Lower leg skin (tissue), 3 donors: ENCODE data around the gene KLHL14.

ENCODE experiments used
- CTCF ChIP-seq, 3 donors: fragments of 450-650 bp; IDR thresholded peaks; one replicate each; pipeline ENCODE4 v1.5.1; 2016; ENCODE audit warnings: antibody characterized with exemption in 3 of 3, mild to moderate bottlenecking in 3 of 3, moderate library complexity in 2 of 3
- POLR2A ChIP-seq, 2 donors: fragments of 450-650 bp; IDR thresholded peaks; one replicate each; pipeline ENCODE4 v1.6.1; 2016 to 2017; ENCODE audit warnings: antibody characterized with exemption in 2 of 2, mild to moderate bottlenecking in 1 of 2, moderate library complexity in 1 of 2

DNA sequence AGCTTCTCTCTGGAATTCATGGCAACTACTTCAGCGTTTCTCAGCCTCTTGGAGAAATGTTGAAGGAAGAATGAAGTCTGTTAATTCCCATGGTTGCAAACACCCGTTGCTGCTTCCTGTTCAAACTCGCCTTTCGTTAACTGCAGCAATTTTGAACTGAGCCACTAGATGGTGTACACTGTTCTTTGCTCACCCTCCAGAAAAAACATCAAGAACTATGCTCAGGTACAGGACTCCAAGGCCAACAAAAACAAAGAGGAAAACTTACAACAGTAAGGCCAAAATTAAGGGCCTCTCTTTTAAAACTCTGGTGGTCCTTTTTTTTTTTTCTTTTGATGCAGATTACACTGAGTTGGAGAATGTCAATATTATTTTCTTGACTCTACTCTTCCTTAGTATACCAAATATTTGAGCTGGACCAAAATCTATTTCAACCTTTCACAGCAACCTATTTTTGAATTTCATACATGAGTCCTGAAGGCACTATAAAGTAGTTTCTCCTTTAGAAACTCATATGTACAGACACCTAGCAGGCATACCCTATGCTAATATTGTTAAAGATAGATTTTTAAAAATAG lies 58.2 kb downstream of the KLHL14 start:
- TF ChIP-seq CTCF (IDR thresholded peaks at IDR 0.05) (no peak), POLR2A (IDR thresholded peaks at IDR 0.05) (no peak)
